Measurements from ENCODE around the gene NEDD4L.

DNA sequence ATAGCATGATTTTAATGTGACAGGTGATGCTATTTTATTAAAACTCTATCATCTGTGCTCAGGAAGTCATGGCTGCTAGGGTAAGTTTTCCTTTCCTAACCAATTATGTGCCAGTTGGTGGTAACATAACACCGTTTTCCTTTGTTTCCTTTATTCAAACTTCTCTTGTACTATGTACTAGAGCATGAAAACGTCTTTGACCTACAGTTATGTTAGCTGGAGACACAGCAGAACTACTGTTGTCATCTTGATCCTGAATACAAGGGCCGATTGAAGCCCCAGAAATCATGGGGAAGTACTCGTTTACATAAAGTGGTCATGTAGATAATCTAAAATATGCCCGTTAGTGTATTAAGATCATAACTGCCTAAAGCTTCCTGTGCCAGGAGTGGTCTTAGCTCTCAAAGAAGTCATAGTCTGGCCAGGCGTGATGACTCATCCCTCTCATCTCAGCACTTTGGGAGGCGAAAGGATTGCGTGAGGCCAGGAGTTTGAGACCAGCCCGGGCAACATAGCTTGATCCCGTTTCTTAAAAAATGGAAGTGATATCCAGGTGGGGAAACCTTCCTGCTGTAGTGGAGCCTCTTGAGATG is 20.5 kb downstream of the NEDD4L start:
- TF ChIP-seq, protein P1, sequence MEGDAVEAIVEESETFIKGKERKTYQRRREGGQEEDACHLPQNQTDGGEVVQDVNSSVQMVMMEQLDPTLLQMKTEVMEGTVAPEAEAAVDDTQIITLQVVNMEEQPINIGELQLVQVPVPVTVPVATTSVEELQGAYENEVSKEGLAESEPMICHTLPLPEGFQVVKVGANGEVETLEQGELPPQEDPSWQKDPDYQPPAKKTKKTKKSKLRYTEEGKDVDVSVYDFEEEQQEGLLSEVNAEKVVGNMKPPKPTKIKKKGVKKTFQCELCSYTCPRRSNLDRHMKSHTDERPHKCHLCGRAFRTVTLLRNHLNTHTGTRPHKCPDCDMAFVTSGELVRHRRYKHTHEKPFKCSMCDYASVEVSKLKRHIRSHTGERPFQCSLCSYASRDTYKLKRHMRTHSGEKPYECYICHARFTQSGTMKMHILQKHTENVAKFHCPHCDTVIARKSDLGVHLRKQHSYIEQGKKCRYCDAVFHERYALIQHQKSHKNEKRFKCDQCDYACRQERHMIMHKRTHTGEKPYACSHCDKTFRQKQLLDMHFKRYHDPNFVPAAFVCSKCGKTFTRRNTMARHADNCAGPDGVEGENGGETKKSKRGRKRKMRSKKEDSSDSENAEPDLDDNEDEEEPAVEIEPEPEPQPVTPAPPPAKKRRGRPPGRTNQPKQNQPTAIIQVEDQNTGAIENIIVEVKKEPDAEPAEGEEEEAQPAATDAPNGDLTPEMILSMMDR (IDR thresholded peaks at IDR 0.05): no peak
- no peak for TF ChIP-seq EZH2 (IDR thresholded peaks at IDR 0.05; ENCODE audit: borderline replicate concordance, insufficient read depth, low read depth, low read length, poor library complexity, severe bottlenecking)

All from B cell (primary cell).